Measurements from ENCODE around the gene CXCL14. TPM values are rescaled to one million over a fixed set of nuclear protein-coding genes. Genes with fewer than 3 reads are reported as not detected.

The CXCL14 gene
- total RNA-seq, 2 donors from 2014 or later: 2.2 to 2.4 TPM

- Histone ChIP-seq H3K27me3 (replicated peaks; ENCODE audit: insufficient read depth) (no peaks in the 10 kb centered on the region), H3K27ac (no peak overlapping the region), H3K4me3 (no peak overlapping the region), H3K9me3 (no peaks in the 10 kb centered on the region), H3K4me1 (replicated peaks) (no peaks in the 10 kb centered on the region), H3K36me3 (no peaks in the 10 kb centered on the region)
- DNase-seq (ENCODE audit: low spot score): no peak
- WGBS: 77% methylated on average over 2 of the region's 2 CpGs
- intact Hi-C loops (cut with DNase I): no loop called here
- TF ChIP-seq POLR2AphosphoS5 (IDR thresholded peaks at IDR 0.05) (no peak), POLR2A (IDR thresholded peaks at IDR 0.05) (no peak), CTCF (IDR thresholded peaks at IDR 0.05) (no peak)
Measured at GRCh38 chr5:135623186-135623715, 44.5 kb upstream of the CXCL14 start.

GRCh38 chr5:135615581-135616260, 36.9 kb upstream of the CXCL14 start:
- intact Hi-C loops (cut with DNase I): no loop called here
- 86% methylated on average over 4 of the region's 4 CpGs for WGBS
- no peak for TF ChIP-seq CTCF (IDR thresholded peaks at IDR 0.05)

GRCh38 chr5:135615171-135615570, 36.4 kb upstream of the CXCL14 start:
- intact Hi-C loops (cut with DNase I): no loop called here
- H3K9me3 ChIP-seq: no peaks in the 10 kb centered on the region
- H3K36me3 ChIP-seq: no peaks in the 10 kb centered on the region
- no peaks in the 10 kb centered on the region for H3K27me3 ChIP-seq (replicated peaks; ENCODE audit: insufficient read depth)
- no peak overlapping the region for H3K4me3 ChIP-seq
- 85% methylated on average over 1 of the region's 1 CpG for WGBS
- H3K27ac ChIP-seq: no peak overlapping the region
- DNase-seq (ENCODE audit: low spot score): no peak
- TF ChIP-seq POLR2AphosphoS5 (IDR thresholded peaks at IDR 0.05) (no peak), CTCF (IDR thresholded peaks at IDR 0.05) (no peak), POLR2A (IDR thresholded peaks at IDR 0.05) (no peak)
- no peaks in the 10 kb centered on the region for H3K4me1 ChIP-seq (replicated peaks)

More at GRCh38 chr5:135615581-135616260, 36.9 kb upstream of the CXCL14 start:
- H3K36me3 ChIP-seq: no peaks in the 10 kb centered on the region
- no peaks in the 10 kb centered on the region for H3K9me3 ChIP-seq
- H3K4me1 ChIP-seq (replicated peaks): no peaks in the 10 kb centered on the region
- no peak overlapping the region for H3K27ac ChIP-seq
- H3K4me3 ChIP-seq: no peak overlapping the region
- no peak for DNase-seq (ENCODE audit: low spot score)
- H3K27me3 ChIP-seq (replicated peaks; ENCODE audit: insufficient read depth): no peaks in the 10 kb centered on the region

GRCh38 chr5:135609981-135610380, 31.2 kb upstream of the CXCL14 start:
- Histone ChIP-seq H3K27ac (no peak overlapping the region), H3K27me3 (replicated peaks; ENCODE audit: insufficient read depth) (no peaks in the 10 kb centered on the region), H3K4me3 (no peak overlapping the region), H3K9me3 (no peaks in the 10 kb centered on the region), H3K36me3 (no peaks in the 10 kb centered on the region), H3K4me1 (replicated peaks) (no peaks in the 10 kb centered on the region)
- intact Hi-C loops (cut with DNase I): no loop called here
- 35% methylated on average over 4 of the region's 4 CpGs for WGBS
- DNase-seq (ENCODE audit: low spot score): no peak
- TF ChIP-seq CTCF (IDR thresholded peaks at IDR 0.05) (no peak), POLR2AphosphoS5 (IDR thresholded peaks at IDR 0.05) (no peak), POLR2A (IDR thresholded peaks at IDR 0.05) (no peak)
